ENCODE data around the gene STK32C.

Gene STK32C

DNA sequence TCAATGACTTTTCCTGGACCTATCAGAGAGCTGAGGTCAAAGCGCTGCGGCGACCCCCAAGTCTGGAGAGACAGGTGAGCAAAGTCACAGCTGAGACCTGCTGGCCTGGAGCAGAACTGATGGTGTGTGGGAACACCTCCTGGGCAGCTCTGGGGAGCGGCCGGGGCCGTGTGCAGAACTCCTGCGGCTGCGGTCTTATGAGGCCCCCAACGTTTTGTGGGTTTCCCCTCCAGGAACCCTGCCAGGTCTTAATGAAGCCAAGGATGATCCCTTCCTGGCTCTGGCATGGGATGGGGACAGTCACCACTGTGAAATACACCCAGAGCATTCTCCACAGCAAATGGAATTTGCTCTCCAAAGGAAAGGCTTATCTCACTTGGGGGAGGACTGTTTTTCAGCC lies 94.9 kb downstream of the STK32C start:
- no peak for DNase-seq (ENCODE audit: low read depth in 2 of 2)

DNA sequence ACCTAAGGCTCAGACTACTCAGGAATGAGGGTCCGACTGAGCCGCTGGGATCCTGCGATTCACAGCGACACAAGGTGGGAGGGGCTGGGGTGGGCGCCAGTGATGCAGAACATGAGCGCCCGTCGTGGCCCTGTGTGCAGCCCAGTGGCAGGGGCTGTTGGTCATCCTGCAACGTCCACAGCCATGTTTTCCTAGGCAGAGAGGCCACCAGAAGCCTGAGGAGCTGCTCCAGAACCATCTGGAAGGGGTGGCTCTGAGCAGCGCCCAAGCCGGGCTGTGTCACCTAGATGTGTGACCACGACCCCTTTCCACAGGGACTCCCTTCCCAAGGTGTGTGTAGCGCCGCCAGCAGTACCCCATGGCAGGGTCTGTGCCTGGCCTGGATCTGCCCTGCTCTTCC lies 96.5 kb downstream of the STK32C start:
- DNase-seq (ENCODE audit: low read depth in 2 of 2) = no peak

DNA sequence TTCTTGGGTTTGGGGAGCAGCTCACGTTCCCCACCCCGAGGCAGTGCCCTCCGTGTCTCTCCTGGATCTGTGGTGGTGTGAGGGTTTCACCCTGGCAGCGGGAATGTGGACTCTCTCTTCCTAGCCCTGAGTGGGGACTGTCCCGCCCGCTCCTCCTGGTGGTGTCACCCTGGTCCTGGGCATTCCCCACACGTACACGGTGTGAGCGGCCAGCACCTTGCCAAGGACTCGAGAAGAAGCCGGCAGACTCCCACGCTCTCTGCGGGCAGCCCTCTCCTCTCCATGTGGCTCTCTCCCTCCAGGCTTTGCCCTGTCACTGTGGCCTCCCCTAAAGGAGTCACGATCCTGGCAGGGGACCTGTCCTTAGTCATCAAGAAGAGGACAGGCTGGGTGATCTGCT lies 97.0 kb downstream of the STK32C start:
- no peak for DNase-seq (ENCODE audit: low read depth in 2 of 2)

DNA sequence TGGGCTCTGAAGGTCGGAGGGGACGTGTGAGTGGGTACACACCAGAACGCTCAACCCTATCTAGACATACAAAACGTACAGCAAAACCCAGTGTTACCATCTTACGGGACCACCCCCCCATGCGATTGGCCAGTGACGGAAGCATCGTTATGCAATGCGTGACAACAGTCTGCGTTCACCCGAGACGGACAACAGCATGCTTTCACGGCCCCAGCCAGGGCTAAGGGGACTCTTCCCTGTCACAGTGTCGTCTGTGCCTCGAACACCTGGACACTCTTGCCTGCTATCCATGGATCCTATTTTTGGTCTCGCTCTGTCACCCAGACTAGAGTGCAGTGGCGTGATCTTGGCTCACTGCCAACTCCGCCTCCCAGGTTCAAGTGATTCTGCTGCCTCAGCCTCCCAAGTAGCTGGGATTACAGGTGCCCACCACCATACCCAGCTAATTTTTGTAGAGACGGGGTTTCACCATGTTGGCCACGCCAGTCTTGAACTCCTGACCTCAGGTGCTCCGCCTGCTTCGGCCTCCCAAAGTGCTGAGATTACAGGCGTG lies 97.7 kb downstream of the STK32C start:
- no peak for DNase-seq (ENCODE audit: low read depth in 2 of 2)

DNA sequence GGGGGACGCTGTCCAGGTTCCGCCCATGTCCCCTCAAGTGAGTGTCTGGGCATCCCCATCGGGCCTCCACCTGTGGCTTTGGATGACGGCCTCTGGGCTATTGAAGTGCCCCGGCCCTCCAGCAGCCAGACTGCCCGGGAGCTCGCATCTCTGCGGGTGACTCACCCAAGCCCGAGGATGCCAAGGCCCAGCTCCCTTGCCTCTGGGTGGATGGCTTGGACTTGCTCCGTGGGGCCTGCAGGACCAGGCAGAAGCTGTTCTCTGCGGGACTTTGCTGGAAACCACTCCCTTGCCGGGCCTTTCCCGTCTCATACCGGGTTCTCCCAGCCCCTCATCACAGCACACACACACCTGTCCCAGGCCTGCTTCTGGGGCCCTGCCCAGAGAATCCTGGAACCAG lies 98.6 kb downstream of the STK32C start:
- DNase-seq (ENCODE audit: low read depth in 2 of 2) = no peak

DNA sequence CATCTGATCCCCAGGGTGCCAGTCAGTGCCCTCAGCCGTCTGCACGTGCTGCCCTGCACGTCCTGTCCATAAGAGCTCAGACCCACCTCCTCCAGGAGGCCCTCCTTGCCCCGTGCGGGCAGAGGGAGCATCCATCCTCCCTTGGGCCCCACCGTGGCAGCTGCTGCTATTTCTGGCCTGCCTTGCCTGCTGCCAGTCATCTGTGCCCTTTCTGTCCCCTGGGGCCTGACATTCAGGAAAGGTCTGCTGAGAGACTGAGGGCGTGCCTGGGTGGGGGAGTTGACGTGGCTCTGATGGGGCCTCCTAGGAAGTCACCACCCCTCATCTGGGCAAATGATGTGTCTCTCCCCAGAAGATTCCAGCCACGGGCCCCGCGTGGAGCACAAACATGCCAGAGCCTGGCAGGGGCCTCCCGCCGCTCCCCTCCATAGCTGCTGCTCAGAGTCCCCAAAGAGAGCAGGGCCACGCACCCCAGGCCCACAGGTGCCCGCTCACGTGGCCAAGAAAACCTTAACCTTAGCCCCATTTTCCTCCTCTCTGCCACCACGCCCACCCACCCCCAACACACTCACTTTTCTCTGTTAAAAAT lies 99.2 kb downstream of the STK32C start:
- no peak for DNase-seq (ENCODE audit: low read depth in 2 of 2)

DNA sequence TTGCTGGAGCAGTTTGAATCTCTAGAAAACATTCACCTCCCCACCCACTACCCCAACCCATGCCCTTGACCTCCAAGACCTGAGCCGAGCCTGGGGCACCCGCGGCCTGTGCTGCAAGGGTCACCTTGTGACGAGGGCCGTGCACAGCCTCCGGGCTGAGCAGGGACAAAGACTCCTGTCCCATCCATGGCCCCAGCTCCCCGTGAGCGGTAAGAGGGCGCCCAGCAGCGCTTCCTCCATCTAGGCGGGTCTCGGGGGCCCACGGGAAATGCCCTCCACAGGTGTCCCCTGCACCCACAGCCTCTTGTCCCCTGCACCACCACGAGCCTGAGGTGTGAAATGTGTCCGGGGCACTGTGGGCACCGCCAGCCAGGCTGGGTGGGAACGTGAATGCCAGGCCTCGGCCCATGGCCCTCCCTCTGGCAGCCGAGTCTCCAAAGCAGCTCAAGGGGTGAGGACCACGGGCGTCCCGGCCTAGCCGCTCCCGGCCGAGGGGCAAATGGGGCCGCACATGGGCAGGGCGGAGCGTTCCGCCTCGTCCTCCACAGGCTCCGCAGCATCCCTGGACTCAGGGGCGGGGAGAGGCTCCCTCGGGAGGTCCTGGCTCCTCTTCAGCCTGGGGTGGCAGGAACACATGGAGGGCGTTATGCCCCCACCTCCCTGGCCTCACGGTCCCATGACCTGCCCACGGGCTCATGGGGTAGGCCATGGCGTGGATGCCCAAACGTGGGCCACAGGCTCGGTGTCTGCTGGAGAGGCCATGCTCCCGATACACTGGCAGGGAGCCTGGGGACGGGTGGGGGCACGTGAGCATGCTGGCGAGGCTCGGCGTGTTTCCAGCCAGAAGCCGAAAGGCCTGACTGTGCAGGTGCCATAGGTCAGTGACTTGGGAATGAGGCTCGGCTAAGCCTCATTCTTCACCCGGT lies 100.0 kb downstream of the STK32C start:
- DNase-seq (ENCODE audit: low read depth in 2 of 2) = no peak

DNA sequence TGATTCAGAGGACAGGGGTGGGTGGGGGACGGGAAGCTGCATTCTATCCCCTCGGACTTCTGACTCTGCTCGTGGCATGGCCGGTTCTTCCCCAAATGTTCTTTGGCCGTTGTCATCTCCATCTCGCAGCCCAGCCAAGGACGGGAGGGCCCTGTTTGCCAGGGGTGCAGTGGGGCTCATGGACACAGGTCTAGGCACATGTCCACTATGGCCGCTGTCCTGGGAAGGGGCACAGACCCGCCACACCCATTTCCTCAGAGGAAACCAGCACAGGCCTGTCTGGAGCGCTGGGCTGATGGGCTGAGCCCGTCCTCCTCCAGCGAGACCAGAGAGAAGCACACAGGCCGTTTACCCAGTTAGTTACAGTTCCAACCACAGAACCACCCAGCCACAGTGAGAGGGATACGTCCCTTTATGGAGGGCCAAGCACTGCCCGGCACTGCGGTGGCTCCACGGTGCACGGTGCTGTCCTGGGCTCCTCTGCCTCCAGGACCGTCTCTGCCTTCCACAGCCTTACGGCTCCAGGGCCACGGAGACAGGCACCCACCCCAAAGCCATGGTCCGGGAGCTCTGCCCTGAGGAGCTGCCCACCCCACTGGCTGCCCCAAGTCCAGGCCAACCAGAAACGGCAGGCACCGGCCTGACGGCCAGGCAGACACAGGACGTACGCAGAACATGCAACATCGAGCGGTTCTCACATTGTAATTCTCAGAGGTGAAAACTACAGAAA lies 100.8 kb downstream of the STK32C start:
- no peak for DNase-seq (ENCODE audit: low read depth in 2 of 2)

DNA sequence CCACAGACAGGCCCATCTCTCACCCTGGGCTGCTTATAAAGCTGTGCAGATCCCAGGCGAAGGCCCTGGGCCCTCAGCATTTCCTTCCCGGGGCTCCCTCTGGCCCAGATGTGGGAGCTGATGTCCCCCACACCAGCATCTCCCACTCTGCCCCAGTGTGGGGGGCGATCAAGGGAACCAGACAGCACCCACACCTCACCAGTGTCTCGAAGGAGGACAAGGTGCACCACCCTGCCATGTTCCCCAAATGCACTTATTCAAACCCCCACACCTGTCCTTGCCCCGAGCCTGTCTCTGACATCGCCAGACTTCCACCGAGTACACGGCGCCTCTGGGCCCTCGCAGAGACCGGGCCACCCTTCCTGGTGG lies 101.4 kb downstream of the STK32C start:
- DNase-seq (ENCODE audit: low read depth in 2 of 2) = no peak

DNA sequence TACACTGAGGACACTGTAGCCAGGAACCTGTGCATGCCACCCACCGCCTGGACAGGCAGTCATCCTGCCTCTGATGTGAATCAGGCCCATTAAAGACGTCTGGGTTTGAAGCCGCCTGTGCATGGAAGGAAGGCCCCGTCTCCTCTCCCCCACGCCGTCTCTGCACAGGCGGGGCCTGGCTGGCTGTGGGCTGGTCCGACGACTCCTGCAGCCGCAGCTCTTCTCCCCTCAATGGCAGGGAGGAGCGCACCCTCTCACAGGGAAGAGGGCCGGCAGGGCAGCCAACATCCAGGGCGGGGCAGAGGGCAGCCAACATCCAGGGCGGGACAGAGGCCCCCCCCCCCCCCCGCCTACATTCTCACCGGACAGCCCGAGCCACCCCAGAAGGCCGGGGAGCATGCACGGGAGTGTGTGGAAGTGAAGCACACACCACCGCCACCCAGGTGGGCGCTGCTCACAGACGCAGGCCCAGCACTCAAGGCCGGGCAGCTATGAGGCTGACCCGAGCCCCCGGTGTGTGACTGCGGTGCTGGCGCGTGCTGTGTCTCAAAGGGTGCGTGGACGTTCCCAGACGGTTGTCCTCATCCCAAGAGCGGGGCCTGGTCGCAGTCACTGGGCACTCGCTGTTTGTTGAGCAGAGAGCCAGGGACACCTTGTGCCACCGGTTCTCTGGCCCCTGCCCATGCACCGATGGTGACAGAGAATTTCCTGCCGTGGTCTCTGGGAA lies 101.9 kb downstream of the STK32C start:
- no peak for DNase-seq (ENCODE audit: low read depth in 2 of 2)

DNA sequence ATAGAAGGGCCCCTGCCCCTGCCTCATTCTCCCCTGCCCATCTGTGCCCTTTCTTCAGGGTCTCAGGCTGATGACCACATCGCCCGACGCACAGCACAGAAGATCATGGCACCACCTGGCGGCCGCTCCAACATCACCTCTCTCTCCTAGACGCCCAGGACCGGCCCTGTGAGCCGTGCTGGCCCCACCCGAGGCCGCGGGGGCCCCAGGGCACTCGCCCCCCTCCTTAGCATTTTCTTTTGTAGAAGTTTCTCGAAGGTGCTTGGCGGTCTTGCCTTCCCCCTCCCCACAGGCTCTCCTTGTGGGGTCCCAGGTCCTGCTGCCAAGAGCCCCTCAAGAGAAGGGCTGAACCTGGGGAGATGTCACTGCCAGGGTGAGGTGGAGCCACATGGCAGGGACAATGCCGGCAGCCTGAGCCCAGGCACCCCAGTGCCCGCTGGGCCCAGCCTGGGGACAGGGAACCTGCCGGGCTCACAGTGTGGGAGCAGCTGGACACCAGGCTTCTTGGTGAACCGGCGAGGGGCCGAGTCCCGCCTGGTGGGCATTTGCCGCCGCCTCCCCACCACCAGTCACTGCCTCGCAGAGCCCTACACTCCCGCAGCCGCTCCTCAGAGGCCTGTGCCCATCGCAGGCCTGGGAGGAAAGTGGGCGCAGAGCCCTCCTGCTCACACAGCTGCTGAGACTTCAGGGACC lies 102.8 kb downstream of the STK32C start:
- no peak for DNase-seq (ENCODE audit: low read depth in 2 of 2)

DNA sequence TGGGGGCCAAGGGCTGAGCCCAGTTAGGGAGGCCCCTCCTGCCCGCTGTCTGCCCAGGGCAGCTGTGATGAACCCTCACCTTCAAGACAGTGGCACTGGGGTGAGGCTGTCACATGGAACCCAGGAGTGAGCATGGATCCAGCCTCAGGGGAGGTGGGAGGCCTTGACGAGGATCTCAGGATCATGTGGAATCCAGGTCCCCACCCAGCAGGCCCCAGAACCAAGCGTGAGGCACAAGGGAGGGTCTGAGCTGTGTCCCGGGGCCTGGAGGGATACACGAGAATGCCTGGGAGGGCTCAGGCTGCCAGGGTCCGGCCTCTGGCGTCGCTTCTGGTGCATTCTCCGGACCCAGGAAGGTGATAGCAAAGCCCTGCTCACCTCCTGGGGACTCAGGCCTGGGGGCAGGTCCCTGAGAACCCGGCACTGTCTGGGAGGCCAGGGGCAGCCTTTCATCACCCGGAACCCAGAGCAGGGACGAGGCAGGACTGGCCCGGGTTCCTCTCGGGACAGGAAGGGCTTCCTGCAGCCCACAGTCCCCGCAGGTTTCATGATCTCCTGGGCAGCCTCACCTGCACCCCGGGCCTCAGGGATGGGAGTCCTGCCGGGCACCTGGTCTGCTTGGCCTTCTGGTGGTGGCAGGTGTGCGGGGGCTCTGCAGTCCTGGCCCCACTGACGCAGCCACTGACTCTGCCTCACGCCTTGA lies 103.5 kb downstream of the STK32C start:
- DNase-seq (ENCODE audit: low read depth in 2 of 2) = no peak

DNA sequence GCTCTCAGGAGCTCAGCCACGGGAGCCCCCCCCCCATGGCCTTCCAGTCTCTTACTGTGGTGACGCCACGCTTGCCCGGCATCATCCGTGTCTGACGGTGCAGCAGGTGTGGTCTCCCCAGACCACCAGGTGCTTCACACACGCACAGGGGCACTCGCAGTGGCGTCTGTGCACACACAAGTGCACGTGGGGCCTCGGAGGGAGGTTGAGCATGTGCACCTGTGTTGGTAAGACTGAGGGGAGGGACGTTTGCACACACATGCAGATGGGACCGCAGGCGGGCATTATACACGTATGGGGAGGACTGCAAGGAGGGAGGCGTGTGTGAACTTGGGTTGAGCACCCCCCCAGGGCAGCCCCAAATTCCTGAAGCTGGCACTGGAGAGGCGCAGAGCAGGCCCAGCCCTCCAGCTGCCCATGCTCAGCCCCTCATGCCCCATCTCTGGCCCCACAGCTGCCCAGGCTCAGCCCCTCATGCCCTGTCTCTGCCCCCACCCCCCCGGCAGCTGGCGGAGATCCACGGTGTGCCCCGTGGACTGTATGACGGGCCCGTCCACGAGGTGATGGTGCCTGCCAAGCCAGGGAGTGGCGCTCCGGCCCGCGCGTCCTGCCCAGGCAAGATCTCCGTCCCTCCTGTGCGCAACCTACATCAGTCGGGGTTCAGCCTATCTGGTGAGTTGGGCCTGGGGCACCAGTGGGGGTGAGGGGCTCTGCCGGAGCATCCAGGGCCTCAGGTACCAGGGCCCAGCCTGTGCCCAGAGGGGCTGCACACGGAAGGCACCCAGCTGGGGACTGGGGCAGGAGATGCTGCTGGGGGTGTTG lies 104.3 kb downstream of the STK32C start:
- DNase-seq (ENCODE audit: low read depth in 2 of 2) = no peak

DNA sequence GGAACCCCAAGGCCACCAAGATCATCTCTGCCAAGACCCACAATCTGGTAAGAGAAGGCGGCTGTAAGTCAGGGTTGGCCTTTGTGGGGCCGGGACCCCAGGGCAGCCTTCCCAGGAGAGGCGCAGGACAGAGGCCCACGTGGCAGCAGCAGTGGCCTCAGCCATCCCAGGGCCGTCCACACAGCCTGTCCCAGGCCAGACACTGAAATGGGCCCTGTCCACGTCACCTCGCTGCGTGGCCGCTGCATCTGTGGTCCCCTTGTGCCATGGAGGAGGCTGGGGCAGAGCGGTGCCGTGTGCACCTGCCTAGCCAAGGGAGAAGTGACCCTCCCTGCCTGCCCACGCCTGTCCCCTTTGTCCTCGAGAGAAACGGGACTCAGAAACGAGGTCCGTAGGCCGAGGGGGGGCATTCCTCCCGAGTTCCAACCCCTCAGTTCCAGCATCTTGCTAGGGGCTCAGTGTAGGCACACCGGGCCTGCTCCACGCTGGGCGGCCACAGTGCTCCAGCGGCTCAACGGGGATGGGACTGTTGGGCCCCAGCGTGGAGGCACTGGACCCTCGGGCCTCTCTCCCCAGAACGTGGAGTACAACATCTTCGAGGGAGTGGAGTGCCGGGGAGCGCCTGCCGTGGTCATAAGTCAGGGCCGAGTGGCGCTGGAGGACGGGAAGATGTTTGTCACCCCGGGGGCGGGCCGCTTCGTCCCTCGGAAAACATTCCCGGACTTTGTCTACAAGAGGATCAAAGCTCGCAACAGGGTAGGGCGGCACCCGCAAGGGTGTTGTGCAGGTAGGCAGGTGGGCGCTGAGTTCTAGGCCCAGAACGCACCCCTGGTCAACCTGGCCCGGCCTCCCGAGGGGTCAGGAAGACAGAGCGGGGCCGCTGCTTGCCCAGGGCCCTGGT lies 105.4 kb downstream of the STK32C start:
- no peak for DNase-seq (ENCODE audit: low read depth in 2 of 2)

DNA sequence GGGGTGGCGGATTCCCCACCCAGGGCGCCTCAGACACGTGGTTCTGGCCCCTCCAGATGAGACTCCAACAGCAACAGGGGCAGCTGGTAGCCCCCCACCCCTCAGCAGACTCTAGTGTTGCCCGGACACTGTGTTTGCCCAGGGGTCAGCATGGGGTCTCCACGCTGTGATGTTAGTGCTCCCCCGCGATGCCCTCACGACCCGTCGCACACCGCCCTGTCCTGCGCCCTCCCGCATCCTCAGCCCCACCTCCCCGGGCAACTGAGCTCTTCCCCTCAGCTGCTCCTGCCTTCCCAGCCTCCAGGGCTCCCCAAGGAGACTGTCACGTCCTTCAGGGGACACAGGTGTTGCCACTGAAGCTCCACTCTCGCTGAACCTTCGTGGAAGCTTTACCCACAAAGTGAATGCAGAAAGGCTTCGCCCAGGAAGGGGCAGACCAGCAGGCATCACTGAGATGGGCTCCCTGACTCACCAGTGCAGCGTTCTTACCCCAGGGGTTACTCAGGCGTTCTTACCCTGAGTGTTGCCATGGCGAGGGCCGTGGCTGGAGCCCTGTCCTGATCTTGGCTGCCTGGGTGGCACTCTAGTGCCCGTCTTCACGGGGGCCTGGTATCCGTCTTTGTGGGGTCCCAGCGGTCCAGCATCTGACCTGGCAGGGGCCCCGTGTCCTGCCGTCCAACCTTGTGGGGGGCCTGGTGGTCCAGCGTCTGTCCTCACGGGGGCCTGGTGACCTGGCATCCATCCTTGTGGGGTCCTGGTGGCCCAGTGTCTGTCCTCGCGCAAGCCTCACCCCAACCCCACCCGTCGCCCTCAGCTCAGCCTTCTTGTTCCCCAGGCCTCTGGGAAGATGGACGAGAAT lies 106.4 kb downstream of the STK32C start:
- DNase-seq (ENCODE audit: low read depth in 2 of 2) = no peak

DNA sequence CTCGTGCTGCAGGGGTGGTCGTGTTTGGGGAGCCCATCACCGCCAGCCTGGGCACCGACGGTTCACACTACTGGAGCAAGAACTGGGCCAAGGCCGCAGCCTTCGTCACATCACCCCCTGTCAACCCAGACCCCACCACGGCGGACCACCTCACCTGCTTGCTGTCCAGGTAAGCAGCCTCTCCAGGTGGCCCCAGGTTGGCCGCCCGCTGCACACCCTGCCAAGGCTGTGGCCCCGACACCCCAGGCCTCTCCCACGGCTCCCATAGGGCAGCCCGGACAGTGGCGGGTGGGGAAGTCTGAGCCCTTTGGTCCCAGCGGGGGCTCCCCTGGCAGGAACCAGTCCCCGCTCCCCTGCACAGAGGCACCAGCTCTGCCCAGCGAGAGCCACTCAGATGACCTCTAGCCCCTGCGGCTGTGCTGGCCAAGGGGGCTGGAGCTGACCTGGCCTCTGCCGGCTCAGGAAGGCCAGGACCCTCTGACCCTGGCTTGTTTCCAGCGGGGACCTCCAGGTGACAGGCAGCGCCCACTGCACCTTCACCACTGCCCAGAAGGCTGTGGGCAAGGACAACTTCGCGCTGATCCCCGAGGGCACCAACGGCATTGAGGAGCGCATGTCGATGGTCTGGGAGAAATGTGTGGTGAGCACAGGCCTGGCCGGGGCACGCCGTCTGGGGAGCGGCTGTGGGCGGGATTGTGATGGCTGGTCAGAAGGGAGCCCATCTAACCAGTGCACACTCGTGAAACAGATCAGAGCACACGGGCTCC lies 107.2 kb downstream of the STK32C start:
- no peak for DNase-seq (ENCODE audit: low read depth in 2 of 2)

DNA sequence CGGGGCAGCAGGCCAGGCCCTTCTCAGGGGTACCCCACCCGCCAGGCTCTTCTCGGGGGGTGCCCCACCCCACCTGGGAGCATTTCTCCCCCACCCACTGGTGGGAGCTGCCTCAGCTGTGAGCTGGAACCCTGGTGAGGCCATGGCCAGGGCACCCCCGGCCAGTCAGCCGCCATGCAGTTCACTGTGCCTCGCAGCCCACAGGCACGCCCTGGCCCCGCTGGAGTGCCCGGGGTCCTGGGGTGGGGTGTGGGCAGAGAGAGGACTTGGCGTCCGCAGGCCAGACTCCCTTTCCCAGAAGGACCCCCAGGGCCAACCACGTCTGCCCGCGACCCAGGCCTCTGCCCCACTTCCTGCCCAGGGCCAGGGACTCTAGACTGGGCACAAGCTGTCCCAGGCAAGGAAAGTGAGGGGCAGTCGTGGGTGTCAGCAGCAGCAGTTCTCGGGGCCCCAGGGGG lies 107.9 kb downstream of the STK32C start:
- DNase-seq (ENCODE audit: low read depth in 2 of 2) = no peak
